Peyer's patch (tissue), 4 donors: ENCODE measurements around the gene C2CD4C.

Experiments
- CTCF ChIP-seq, 6 experiments: fragments of 450-650 bp in 4 of 6; fragments of 200-600 bp in 2 of 6; sonication (generic) in 1 of 6; IDR thresholded peaks; one replicate each; pipeline ENCODE4 v1.5.1; 2017 to 2019; ENCODE audit warnings: antibody characterized with exemption in 6 of 6, mild to moderate bottlenecking in 3 of 6, moderate library complexity in 1 of 6
- POLR2A ChIP-seq, 2 donors: fragments of 450-650 bp; IDR thresholded peaks; one replicate each; pipeline ENCODE4 v1.5.1; 2017; ENCODE audit warnings: antibody characterized with exemption in 2 of 2, mild to moderate bottlenecking in 2 of 2, moderate library complexity in 2 of 2

- TF ChIP-seq CTCF (IDR thresholded peaks at IDR 0.05) (no peak), POLR2A (IDR thresholded peaks at IDR 0.05) (no peak)
These were observed 17.9 kb upstream of the C2CD4C start for GRCh38 chr19:426725-427445.
